ENCODE data around the gene DNAAF2.
"Not testable (repeated sequence)": the region's sequence is repeated elsewhere in the genome, so short reads cannot be mapped to it uniquely, and the experiment has no call there.

Gene DNAAF2

GRCh38 chr14:49584981-49585640, 49.9 kb downstream of the DNAAF2 start:
- DNase-seq (ENCODE audit: low read depth in 2 of 2) = not testable (repeated sequence)

- no peak for DNase-seq (ENCODE audit: low read depth in 2 of 2)
These were observed 51.0 kb downstream of the DNAAF2 start for GRCh38 chr14:49584058-49584457.

DNA sequence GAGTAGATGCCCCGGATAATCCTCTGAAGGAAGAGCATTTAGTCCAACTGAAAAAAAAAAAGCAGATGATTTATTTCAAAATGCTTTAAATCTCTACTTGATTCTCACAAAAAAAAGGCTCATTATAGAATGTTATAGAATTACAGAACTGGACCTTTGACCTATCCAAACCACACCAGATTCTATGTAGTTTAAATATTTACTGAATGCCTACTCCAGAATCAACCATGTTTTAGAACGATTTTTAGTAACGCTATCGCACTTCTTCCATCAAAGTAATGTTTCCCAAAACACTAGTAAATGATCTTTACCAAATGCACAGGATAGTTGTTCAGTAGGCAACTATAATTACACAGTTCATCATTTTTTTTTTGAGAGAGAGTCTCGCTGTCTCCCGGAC, 51.4 kb downstream of the DNAAF2 start:
- no peak for DNase-seq (ENCODE audit: low read depth in 2 of 2)

- no peak for DNase-seq (ENCODE audit: low read depth in 2 of 2)
These were observed 52.7 kb downstream of the DNAAF2 start for GRCh38 chr14:49582113-49582977.

DNA sequence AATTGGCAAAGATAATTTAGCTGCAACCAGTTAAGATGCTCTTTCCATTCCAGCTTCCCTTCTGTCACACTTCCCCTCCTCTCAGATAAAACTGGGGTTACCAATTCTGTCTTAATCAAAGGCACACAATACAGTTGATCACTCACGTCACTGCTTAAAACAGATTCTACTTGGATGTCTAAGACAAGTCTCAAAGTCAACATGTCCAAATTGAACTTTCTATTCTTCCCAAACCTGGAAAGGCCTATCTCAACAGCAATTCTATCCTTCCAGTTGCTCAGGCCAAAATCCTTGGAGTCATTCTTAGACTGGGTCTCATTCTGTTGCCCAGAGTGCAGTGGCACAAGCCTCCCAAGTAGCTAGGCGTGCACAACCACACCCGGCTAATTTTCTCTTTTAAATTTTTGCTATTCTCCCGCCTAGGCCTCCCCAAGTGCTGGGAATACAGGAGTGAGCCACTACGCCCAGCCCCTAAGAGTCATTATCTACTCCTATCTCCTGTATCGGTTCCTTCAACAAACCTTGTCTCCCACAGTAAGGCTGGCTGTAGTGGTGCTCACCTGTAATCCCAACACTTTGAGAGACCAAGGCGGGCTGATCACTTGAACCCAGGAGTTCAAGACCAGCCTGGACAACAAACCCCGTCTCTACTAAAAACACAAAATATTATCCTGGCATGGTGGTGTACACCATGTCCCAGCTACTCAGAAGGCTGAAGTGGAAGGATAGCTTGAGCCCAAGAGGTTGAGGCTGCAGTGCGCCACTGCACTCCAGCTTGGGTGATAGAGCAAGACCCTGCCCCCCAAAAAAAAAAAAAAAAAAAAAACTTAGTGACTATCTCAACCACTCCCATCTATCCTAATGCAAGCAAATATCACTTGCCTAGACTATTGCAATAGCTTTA, 53.6 kb downstream of the DNAAF2 start:
- DNase-seq (ENCODE audit: low read depth in 2 of 2) = no peak

DNA sequence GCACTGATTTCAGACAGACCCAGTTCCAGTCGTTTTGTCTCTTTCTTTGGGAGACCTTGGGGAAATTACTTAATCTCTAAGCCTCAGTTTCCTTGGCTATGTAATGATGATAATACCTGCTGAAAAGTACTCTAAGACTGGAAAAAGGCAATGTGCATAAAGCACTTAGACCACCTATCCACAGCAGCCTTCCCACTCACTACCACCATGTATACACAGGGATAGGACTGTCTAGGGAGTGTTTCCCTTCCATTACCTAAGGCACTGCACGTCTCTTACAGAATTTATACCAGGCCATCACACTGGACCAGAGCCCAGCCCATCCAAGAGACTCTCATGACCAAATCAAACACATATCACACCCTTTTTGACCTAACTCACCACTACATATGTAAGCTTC, 55.2 kb downstream of the DNAAF2 start:
- no peak for DNase-seq (ENCODE audit: low read depth in 2 of 2)

DNA sequence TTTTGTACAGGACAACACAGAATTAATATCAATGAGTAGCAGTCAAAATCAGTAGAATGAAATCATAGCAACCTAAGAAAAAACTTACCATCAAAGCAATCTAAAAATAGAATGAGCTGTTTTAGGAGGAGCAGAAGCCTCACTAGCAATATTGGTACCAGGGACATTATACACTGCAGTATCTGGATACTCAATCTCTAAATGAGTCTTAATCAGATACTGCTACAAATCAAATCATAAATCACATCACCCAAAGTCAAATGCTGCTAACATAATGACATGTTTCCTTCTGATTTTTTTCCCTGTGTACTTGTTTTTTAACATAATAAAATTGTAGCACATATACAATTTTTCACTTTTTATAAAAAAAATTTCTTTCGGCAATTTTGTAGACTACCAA, 56.9 kb downstream of the DNAAF2 start:
- no peak for DNase-seq (ENCODE audit: low read depth in 2 of 2)
